A549 (cell line): ENCODE data around the gene SVIP. TPM values are rescaled to one million over a fixed set of nuclear protein-coding genes. Genes with fewer than 3 reads are reported as not detected.

Experiments
- ATAC-seq, 2 experiments: fragments of 200-7000 bp in 1 of 2; fragments of >200 bp in 1 of 2; cut with Nextera tagmentation in 1 of 2; cut with Tn5 transposase in 1 of 2; 3 replicates each; pipeline versions ENCODE4 v1.8.0 to v1.9.1; 2018 to 2020; ENCODE audit warnings: mild to moderate bottlenecking in 1 of 2, moderate library complexity in 1 of 2
- CTCF ChIA-PET: fragments of 300-600 bp; sonication (Branson Sonifier 250); formaldehyde crosslinking; extraction: SDS; loops from one replicate; lab custom pipeline; 2021; ENCODE audit warnings: antibody characterized with exemption, inconsistent platforms; lab: Yijun Ruan, JAX
- POLR2A ChIA-PET: fragments of 350-600 bp; formaldehyde crosslinking; extraction: SDS; loops from one replicate; lab custom pipeline; 2021; ENCODE audit warnings: antibody characterized with exemption, inconsistent platforms; lab: Yijun Ruan, JAX
- DNase-seq, 2 experiments: peaks; one replicate each; pipeline versions ENCODE4 v3.0.0 to v3.0.0-alpha.2; 2011 to 2016; ENCODE audit warnings: low read depth in 1 of 2, low spot score in 1 of 2
- FAIRE-seq: peaks from 2 replicates; lab custom pipeline; 2011; peaks lifted over from hg19 to GRCh38; lab: Jason Lieb, UNC
- H3K27ac ChIP-seq, 2 experiments: fragments of >200 bp; sonication (Bioruptor Twin); formaldehyde crosslinking; 3 replicates each; pipeline ENCODE4 v1.5.1; 2016 to 2017
- H3K4me1 ChIP-seq: fragments of >200 bp; sonication (Bioruptor Twin); formaldehyde crosslinking; 3 replicates; pipeline ENCODE4 v1.6.1; 2016
- H3K4me2 ChIP-seq: fragments of >200 bp; sonication (Bioruptor Twin); formaldehyde crosslinking; 3 replicates; pipeline ENCODE4 v1.6.1; 2016
- H3K4me3 ChIP-seq: fragments of >200 bp; sonication (Bioruptor Twin); formaldehyde crosslinking; 3 replicates; pipeline ENCODE4 v1.5.1; 2016
- H3K9me3 ChIP-seq: fragments of >200 bp; sonication (Bioruptor Twin); formaldehyde crosslinking; 3 replicates; pipeline ENCODE4 v1.6.1; 2016
- ATOH8 ChIP-seq: fragments of 250-450 bp; sonication (Bioruptor Pico); IDR thresholded peaks from 2 replicates; pipeline ENCODE4 v1.5.0; 2020; ENCODE audit warnings: low read depth, mild to moderate bottlenecking, moderate library complexity
- BCL3 ChIP-seq: fragments of >200 bp; sonication (Bioruptor Twin); formaldehyde crosslinking; IDR thresholded peaks from 3 replicates; pipeline ENCODE4 v1.6.1; 2016
- BHLHE40 ChIP-seq: IDR thresholded peaks from 2 replicates; pipeline ENCODE4 v1.6.1; 2012; ENCODE audit warnings: low read depth, low read length, inconsistent platforms
- CEBPB ChIP-seq, 2 experiments: fragments of >200 bp in 1 of 2; sonication (Bioruptor Twin) in 1 of 2; formaldehyde crosslinking in 1 of 2; IDR thresholded peaks; 2 replicates each; pipeline ENCODE4 v1.6.1; 2012 to 2016
- CTCF ChIP-seq: fragments of >200 bp; sonication (Bioruptor Twin); formaldehyde crosslinking; IDR thresholded peaks from 3 replicates; pipeline ENCODE4 v1.5.1; 2016
- E2F6 ChIP-seq: IDR thresholded peaks from 2 replicates; pipeline ENCODE4 v1.6.1; 2012; ENCODE audit warnings: low read depth, borderline replicate concordance
- EHF ChIP-seq: fragments of 250-450 bp; sonication (Bioruptor Pico); IDR thresholded peaks from 2 replicates; pipeline ENCODE4 v1.5.0; 2020; ENCODE audit warnings: mild to moderate bottlenecking
- ESRRA ChIP-seq: fragments of 150-350 bp; IDR thresholded peaks from 2 replicates; pipeline ENCODE4 v1.6.1; 2014; ENCODE audit warnings: mild to moderate bottlenecking, low read length, borderline replicate concordance
- HES2 ChIP-seq: fragments of >200 bp; sonication (Bioruptor Twin); formaldehyde crosslinking; IDR thresholded peaks from 2 replicates; pipeline ENCODE4 v1.6.1; 2016
- HEYL ChIP-seq: fragments of 250-450 bp; sonication (Bioruptor Pico); IDR thresholded peaks from 2 replicates; pipeline ENCODE4 v1.8.0; 2021; ENCODE audit warnings: mild to moderate bottlenecking, moderate library complexity
- HOXA7 ChIP-seq: fragments of 250-450 bp; sonication (Bioruptor Pico); IDR thresholded peaks from 2 replicates; pipeline ENCODE4 v1.5.0; 2020; ENCODE audit warnings: mild to moderate bottlenecking, moderate library complexity
- JUN ChIP-seq, 2 experiments: fragments of >200 bp; sonication (Bioruptor Twin); formaldehyde crosslinking; IDR thresholded peaks; 2 replicates in 1 of 2; 3 replicates in 1 of 2; pipeline ENCODE4 v1.6.1; 2016 to 2017
- JUNB ChIP-seq: fragments of >200 bp; sonication (Bioruptor Twin); formaldehyde crosslinking; IDR thresholded peaks from 2 replicates; pipeline ENCODE4 v1.6.1; 2016
- MYC ChIP-seq: IDR thresholded peaks from 2 replicates; pipeline ENCODE4 v1.6.1; 2012; ENCODE audit warnings: mild to moderate bottlenecking, inconsistent platforms, low read length, improper control_type of control experiment, borderline replicate concordance
- NR3C1 ChIP-seq: fragments of >200 bp; sonication (Bioruptor Twin); formaldehyde crosslinking; IDR thresholded peaks from 3 replicates; pipeline ENCODE4 v1.6.1; 2017
- PBX3 ChIP-seq: IDR thresholded peaks from 2 replicates; pipeline ENCODE4 v1.6.1; 2012
- PHF8 ChIP-seq: fragments of 200-600 bp; sonication (generic); IDR thresholded peaks from 2 replicates; pipeline ENCODE4 v1.6.1; 2016; ENCODE audit warnings: low read depth, mild to moderate bottlenecking, antibody characterized with exemption, moderate library complexity, borderline replicate concordance
- POLR2A ChIP-seq: IDR thresholded peaks from 2 replicates; pipeline ENCODE4 v1.6.1; 2012; ENCODE audit warnings: mild to moderate bottlenecking, low read length
- RAD21 ChIP-seq, 2 experiments: fragments of >200 bp in 1 of 2; sonication (Bioruptor Twin) in 1 of 2; formaldehyde crosslinking in 1 of 2; IDR thresholded peaks in 1 of 2; conservative IDR thresholded peaks in 1 of 2; 2 replicates in 1 of 2; 3 replicates in 1 of 2; pipeline ENCODE4 v1.6.1; 2012 to 2018; ENCODE audit warnings: inconsistent platforms in 1 of 2
- RARB ChIP-seq: fragments of 250-450 bp; sonication (Bioruptor Pico); IDR thresholded peaks from 2 replicates; pipeline ENCODE4 v1.8.0; 2021; ENCODE audit warnings: mild to moderate bottlenecking, moderate library complexity
- RFX5 ChIP-seq: fragments of 450-650 bp; IDR thresholded peaks from 2 replicates; pipeline ENCODE4 v1.7.1; 2014; ENCODE audit warnings: antibody characterized with exemption, mild to moderate bottlenecking, moderate library complexity
- SREBF2 ChIP-seq: fragments of 450-650 bp; IDR thresholded peaks from 2 replicates; pipeline ENCODE4 v1.6.1; 2014; ENCODE audit warnings: mild to moderate bottlenecking, moderate library complexity
- ZC3H11A ChIP-seq: fragments of 450-650 bp; IDR thresholded peaks from 2 replicates; pipeline ENCODE4 v1.6.1; 2014; ENCODE audit warnings: antibody characterized with exemption, mild to moderate bottlenecking
- ZNF302 ChIP-seq: fragments of 250-450 bp; sonication (Bioruptor Pico); IDR thresholded peaks from 2 replicates; pipeline ENCODE4 v1.9.0; 2021; ENCODE audit warnings: inconsistent platforms, mild to moderate bottlenecking, moderate library complexity
- WGBS: methylation state at CpG from one replicate; pipeline ENCODE4 v1.1.6; 2017; ENCODE audit errors: missing lambda C conversion rate; 5-methylcytosine and 5-hydroxymethylcytosine counted together
- polyA plus RNA-seq, 4 experiments: library from polyadenylated mRNA; depleted of rRNA in 3 of 4; stranded (reverse); fragments of >200 nt; fragmentation: RNase III in 1 of 4; extraction: RNeasy Plus Mini Kit Qiagen cat#74134 plus additional on column Dnase treatment in 1 of 4; gene quantifications; 2 replicates in 3 of 4; 3 replicates in 1 of 4; pipeline ENCODE4 v1.2.3, GENCODE V29; 2011 to 2017

The SVIP gene
- polyA plus RNA-seq, 2 of the 4 experiments (the other 2 are of a cell fraction), result 9.1 to 19.5 TPM

- POLR2A ChIA-PET, result no interaction called here
- Histone ChIP-seq H3K4me3 (no peak overlapping the region), H3K9me3 (no peaks in the 10 kb centered on the region), H3K27ac (no peak overlapping the region), H3K4me1 (no peaks in the 10 kb centered on the region), H3K4me2 (no peak overlapping the region)
- no peak for DNase-seq
- no peak for ATAC-seq
- FAIRE-seq, result no peak
- CTCF ChIA-PET, result interaction anchor here (1.0 to 1.4 kb wide), 2 partner anchors 44 to 45 kb away, joined by 3 to 4 read pairs; partner anchors contain the start of gene SVIP
- no peak for TF ChIP-seq RAD21 (conservative IDR thresholded peaks at IDR 0.05 in 1 of 2, IDR thresholded peaks at IDR 0.05 in 1 of 2)
- no peak for TF ChIP-seq POLR2A
- no peak for TF ChIP-seq ESRRA
- no peak for TF ChIP-seq PBX3
- no peak for TF ChIP-seq JUN (IDR thresholded peaks at IDR 0.05)
- no peak for TF ChIP-seq RFX5
- TF ChIP-seq CEBPB (IDR thresholded peaks at IDR 0.05), result no peak
- TF ChIP-seq HEYL (CRISPR knock-in tag), result no peak
- TF ChIP-seq ZNF302 (CRISPR knock-in tag), result no peak
- no peak for TF ChIP-seq RARB (CRISPR knock-in tag)
- TF ChIP-seq HOXA7 (CRISPR knock-in tag), result no peak
- no peak for TF ChIP-seq ZC3H11A
- TF ChIP-seq EHF (CRISPR knock-in tag), result no peak
- no peak for TF ChIP-seq ATOH8 (CRISPR knock-in tag)
Observed at GRCh38 chr11:22785251-22785650, 44.4 kb downstream of the SVIP start.

- FAIRE-seq, result no peak
- no peak overlapping the region for H3K27ac ChIP-seq
- no peak overlapping the region for H3K4me2 ChIP-seq
- TF ChIP-seq HOXA7 (CRISPR knock-in tag) (no peak), SREBF2 (no peak), MYC (no peak), JUNB (no peak), BHLHE40 (no peak), CTCF (no peak), PHF8 (no peak), RARB (CRISPR knock-in tag) (no peak), E2F6 (no peak), HES2 (no peak), EHF (CRISPR knock-in tag) (no peak), HEYL (CRISPR knock-in tag) (no peak), ATOH8 (CRISPR knock-in tag) (no peak), BCL3 (no peak), ZC3H11A (no peak), NR3C1 (no peak)
- H3K4me3 ChIP-seq, result no peak overlapping the region
- DNase-seq, result no peak
- POLR2A ChIA-PET, result no interaction called here
- CTCF ChIA-PET, result interaction anchor here (0.9 to 1.2 kb wide), 2 partner anchors 16 to 612 kb away, joined by 3 read pairs; no protein-coding TSS in a partner anchor
- WGBS, result 14% methylated on average over 3 of the region's 3 CpGs
- ATAC-seq, result no peak
- H3K9me3 ChIP-seq, result no peaks in the 10 kb centered on the region
- no peaks in the 10 kb centered on the region for H3K4me1 ChIP-seq
Observed at GRCh38 chr11:22780952-22781593, 48.5 kb downstream of the SVIP start.
